GM18511 (cell line): ENCODE results near the gene ZNF274.
"Not testable (repeated sequence)": the region's sequence is repeated elsewhere in the genome, so short reads cannot be mapped to it uniquely, and the experiment has no call there.

Experiments
- ATAC-seq: cut with Tn5 transposase; IDR thresholded peaks from one replicate; pipeline ENCODE4 v1.9.1; 2021; ENCODE audit warnings: mild to moderate bottlenecking, moderate library complexity; ENCODE audit not compliant: unreplicated experiment

ZNF274 gene

GRCh38 chr19:58182989-58183816 lies at the start of gene ZNF274:
ZNF274 (plus strand) TSS chr19:58183061; CDS start chr19:58183966, 905 bp downstream.
- peak; percentile 89 for ATAC-seq

GRCh38 chr19:58134244-58134643 lies 48.6 kb upstream of the ZNF274 start:
- no peak for ATAC-seq

- ATAC-seq = no peak
Observed at GRCh38 chr19:58145849-58146248, 37.0 kb upstream of the ZNF274 start.

- ATAC-seq = not testable (repeated sequence)
Observed at GRCh38 chr19:58147475-58147874, 35.4 kb upstream of the ZNF274 start.

- ATAC-seq = peak; percentile 77
Observed at GRCh38 chr19:58150328-58150921, 32.4 kb upstream of the ZNF274 start, which contains the start of gene ZNF329. ZNF329 (minus strand) TSS chr19:58150789; CDS start chr19:58129503, 21,286 bp downstream.

- ATAC-seq = no peak
Observed at GRCh38 chr19:58153386-58153785, 29.5 kb upstream of the ZNF274 start.

- no peak for ATAC-seq
Observed at GRCh38 chr19:58154287-58154678, 28.6 kb upstream of the ZNF274 start.

GRCh38 chr19:58154679-58155648 lies 27.9 kb upstream of the ZNF274 start:
- peak; percentile 57 for ATAC-seq

GRCh38 chr19:58157045-58157728 lies 25.7 kb upstream of the ZNF274 start:
- ATAC-seq = no peak

GRCh38 chr19:58166268-58166667 lies 16.6 kb upstream of the ZNF274 start:
- ATAC-seq = no peak

GRCh38 chr19:58166708-58167280 lies 16.1 kb upstream of the ZNF274 start:
- no peak for ATAC-seq

GRCh38 chr19:58170860-58171259 lies 12.0 kb upstream of the ZNF274 start:
- ATAC-seq = no peak

- ATAC-seq = no peak
Observed at GRCh38 chr19:58181902-58182576, 822 bp upstream of the ZNF274 start.

GRCh38 chr19:58182577-58182988 lies 278 bp upstream of the ZNF274 start:
- no peak for ATAC-seq

- ATAC-seq = no peak
Observed at GRCh38 chr19:58183817-58184215, 955 bp downstream of the ZNF274 start.

- ATAC-seq = no peak
Observed at GRCh38 chr19:58196901-58197616, 14.2 kb downstream of the ZNF274 start.

GRCh38 chr19:58203814-58204475 lies 21.1 kb downstream of the ZNF274 start:
- no peak for ATAC-seq

GRCh38 chr19:58204566-58204965 lies 21.7 kb downstream of the ZNF274 start:
- no peak for ATAC-seq
